Measurements from ENCODE around the gene SYCE3. TPM values are rescaled to one million over a fixed set of nuclear protein-coding genes. Genes with fewer than 3 reads are reported as not detected.

SYCE3 gene
- total RNA-seq, 4 donors from 2014 or later, result not detected

GRCh38 chr22:50548921-50549790, 13.6 kb downstream of the SYCE3 start:
- WGBS, 2 donors (ENCODE audit: low coverage in 1 of 2), result 94% methylated on average over 9 of the region's 68 CpGs; no CpG with 5 or more reads in 1 of the 2 donors
- peaks cover 89% of the 10 kb centered on the region for H3K27me3 ChIP-seq
- H3K36me3 ChIP-seq, result no peaks in the 10 kb centered on the region
- H3K27ac ChIP-seq, result no peak overlapping the region
- no peak for ATAC-seq
- H3K4me1 ChIP-seq, result peaks cover 0 to 28% (median 13%) of the 10 kb centered on the region in 3 donors
- TF ChIP-seq POLR2AphosphoS5 (IDR thresholded peaks at IDR 0.05) (no peak), POLR2A (IDR thresholded peaks at IDR 0.05) (no peak), EP300 (IDR thresholded peaks at IDR 0.05) (no peak), CTCF (IDR thresholded peaks at IDR 0.05) (no peak)
- peak overlapping the region in 1 of 2 donors; percentile 41 for H3K4me3 ChIP-seq
- no peaks in the 10 kb centered on the region for H3K9me3 ChIP-seq

- Histone ChIP-seq H3K4me1 (peaks cover 0 to 33% (median 17%) of the 10 kb centered on the region in 3 donors), H3K9me3 (no peaks in the 10 kb centered on the region), H3K4me3 (peak overlapping the region in 1 of 2 donors; percentile 41), H3K27me3 (peaks cover 95% of the 10 kb centered on the region), H3K36me3 (no peaks in the 10 kb centered on the region), H3K27ac (no peak overlapping the region)
- no CpG with 5 or more reads among the region's 56 CpGs for WGBS, 2 donors (ENCODE audit: low coverage in 1 of 2)
- no peak for TF ChIP-seq EP300 (IDR thresholded peaks at IDR 0.05)
- no peak for TF ChIP-seq CTCF (IDR thresholded peaks at IDR 0.05)
- no peak for TF ChIP-seq POLR2AphosphoS5 (IDR thresholded peaks at IDR 0.05)
- TF ChIP-seq POLR2A (IDR thresholded peaks at IDR 0.05), result no peak
- ATAC-seq, result no peak
These were observed 14.4 kb downstream of the SYCE3 start for GRCh38 chr22:50548040-50548920.

GRCh38 chr22:50547263-50547985, 15.3 kb downstream of the SYCE3 start:
- Histone ChIP-seq H3K9me3 (no peaks in the 10 kb centered on the region), H3K27me3 (peaks cover 91% of the 10 kb centered on the region), H3K4me1 (peaks cover 0 to 33% (median 17%) of the 10 kb centered on the region in 3 donors), H3K36me3 (no peaks in the 10 kb centered on the region), H3K27ac (no peak overlapping the region), H3K4me3 (no peak overlapping the region)
- ATAC-seq, result no peak
- TF ChIP-seq POLR2A (IDR thresholded peaks at IDR 0.05), result no peak
- no peak for TF ChIP-seq POLR2AphosphoS5 (IDR thresholded peaks at IDR 0.05)
- 13% methylated on average over 4 of the region's 35 CpGs; no CpG with 5 or more reads in 1 of the 2 donors for WGBS, 2 donors (ENCODE audit: low coverage in 1 of 2)

- TF ChIP-seq CTCF (IDR thresholded peaks at IDR 0.05) (no peak), EP300 (IDR thresholded peaks at IDR 0.05) (no peak), POLR2AphosphoS5 (IDR thresholded peaks at IDR 0.05) (no peak), POLR2A (IDR thresholded peaks at IDR 0.05) (no peak)
- no peak overlapping the region for H3K27ac ChIP-seq
- ATAC-seq, result no peak
- no peaks in the 10 kb centered on the region for H3K9me3 ChIP-seq
- no peaks in the 10 kb centered on the region for H3K36me3 ChIP-seq
- H3K4me1 ChIP-seq, result peaks cover 0 to 33% (median 17%) of the 10 kb centered on the region in 3 donors
- peaks cover 84% of the 10 kb centered on the region for H3K27me3 ChIP-seq
- no peak overlapping the region for H3K4me3 ChIP-seq
- WGBS, 2 donors (ENCODE audit: low coverage in 1 of 2), result no CpG with 5 or more reads among the region's 78 CpGs
These were observed 16.1 kb downstream of the SYCE3 start for GRCh38 chr22:50546326-50547262.
